Central memory CD8-positive, alpha-beta T cell (primary cell): ENCODE results near the gene TF.

ENCODE experiments used
- ATAC-seq: fragments of 150-1000 bp; cut with Tn5 transposase; replicated peaks from 2 replicates; pipeline ENCODE4 v1.10.0; 2022; ENCODE audit warnings: mild to moderate bottlenecking, moderate FRiP score, moderate number of reproducible peaks; ENCODE audit not compliant: poor library complexity, severe bottlenecking; ENCODE audit errors: extremely low read depth
- DNase-seq, 2 donors: peaks; one replicate each; pipeline ENCODE4 v3.0.0; 2021; ENCODE audit warnings: low spot score in 2 of 2
- H3K27ac Mint-ChIP-seq: one replicate; pipeline ENCODE4 v1.8.0; 2022; ENCODE audit warnings: low read depth, mild to moderate bottlenecking, moderate library complexity, mixed read lengths
- H3K27me3 Mint-ChIP-seq: one replicate; pipeline ENCODE4 v1.8.0; 2022; ENCODE audit warnings: mixed read lengths
- H3K36me3 Mint-ChIP-seq: one replicate; pipeline ENCODE4 v1.8.0; 2022; ENCODE audit warnings: mild to moderate bottlenecking, moderate library complexity, mixed read lengths; ENCODE audit not compliant: insufficient read depth
- H3K4me1 Mint-ChIP-seq: one replicate; pipeline ENCODE4 v1.8.0; 2022; ENCODE audit warnings: mixed read lengths
- H3K4me3 Mint-ChIP-seq: one replicate; pipeline ENCODE4 v1.8.0; 2022; ENCODE audit warnings: mild to moderate bottlenecking, moderate library complexity, mixed read lengths
- H3K9me3 Mint-ChIP-seq: one replicate; pipeline ENCODE4 v1.8.0; 2022; ENCODE audit warnings: mixed read lengths

Gene TF

DNA sequence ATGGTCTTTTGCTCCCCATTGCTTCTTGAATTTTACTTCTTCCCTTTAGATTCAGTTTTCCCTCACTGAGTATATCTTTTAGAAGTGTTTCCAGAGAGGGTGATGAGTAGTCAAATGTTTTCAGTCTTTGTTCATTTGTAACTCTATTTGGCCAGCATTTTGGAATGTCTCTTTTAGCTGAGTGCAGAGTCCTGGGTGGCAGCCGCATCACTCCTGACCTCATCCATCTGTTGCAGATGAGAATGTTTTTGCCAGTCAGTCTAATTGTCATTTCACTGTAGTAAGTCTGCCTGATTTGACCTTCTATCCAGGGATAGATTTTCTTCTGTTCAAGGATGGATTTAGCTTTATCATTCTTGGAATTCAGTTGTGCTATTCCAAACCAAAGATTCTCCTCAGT lies 66.7 kb downstream of the TF start:
- Mint-ChIP-seq H3K27ac (no peak overlapping the region), H3K36me3 (peaks cover 58% of the 10 kb centered on the region), H3K4me1 (peaks cover 18% of the 10 kb centered on the region), H3K4me3 (no peak overlapping the region), H3K27me3 (no peaks in the 10 kb centered on the region), H3K9me3 (no peaks in the 10 kb centered on the region)
- DNase-seq (no peak), ATAC-seq (no peak)

DNA sequence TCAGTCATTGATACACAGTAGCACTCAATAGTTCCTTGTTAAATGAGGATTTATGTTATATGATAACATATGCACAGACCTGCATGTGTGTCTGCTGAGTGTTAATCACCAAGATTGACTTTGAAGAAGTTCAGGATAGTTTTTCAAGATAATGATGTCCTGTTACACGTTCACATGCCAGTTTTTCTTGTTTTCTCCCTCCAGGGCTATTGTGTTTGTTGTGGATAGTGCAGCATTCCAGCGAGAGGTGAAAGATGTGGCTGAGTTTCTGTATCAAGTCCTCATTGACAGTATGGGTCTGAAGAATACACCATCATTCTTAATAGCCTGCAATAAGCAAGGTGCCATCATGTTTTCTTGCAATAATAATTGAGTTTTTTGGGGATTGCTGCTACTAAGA lies 69.2 kb downstream of the TF start:
- DNase-seq (no peak), ATAC-seq (no peak)
- Mint-ChIP-seq H3K36me3 (peaks cover 53% of the 10 kb centered on the region), H3K4me1 (peaks cover 7% of the 10 kb centered on the region), H3K9me3 (no peaks in the 10 kb centered on the region), H3K4me3 (no peak overlapping the region), H3K27ac (no peak overlapping the region), H3K27me3 (no peaks in the 10 kb centered on the region)

DNA sequence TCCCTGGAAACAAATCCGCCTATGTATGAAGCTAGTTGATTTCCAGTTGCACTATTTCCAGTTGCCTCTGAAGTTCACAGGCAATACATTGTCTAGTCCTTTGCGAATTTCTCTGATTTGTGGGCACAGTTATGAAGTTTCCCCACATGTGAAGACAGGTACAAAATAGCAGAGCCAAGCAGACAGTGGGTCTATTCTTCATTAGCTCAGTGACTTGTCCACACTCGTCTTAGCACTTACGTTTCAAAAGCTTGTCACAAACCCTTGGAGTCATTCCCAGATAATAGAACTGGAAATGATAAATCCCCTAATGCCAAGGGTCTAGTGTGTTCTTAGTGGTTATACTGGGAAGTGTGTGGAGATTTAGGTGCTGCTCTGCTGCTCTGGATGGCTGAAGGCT lies 73.9 kb downstream of the TF start:
- H3K27ac Mint-ChIP-seq, result no peak overlapping the region
- ATAC-seq, result no peak
- H3K4me3 Mint-ChIP-seq, result no peak overlapping the region
- H3K36me3 Mint-ChIP-seq, result peaks cover 46% of the 10 kb centered on the region
- H3K4me1 Mint-ChIP-seq, result no peaks in the 10 kb centered on the region
- DNase-seq, result no peak
- H3K27me3 Mint-ChIP-seq, result no peaks in the 10 kb centered on the region
- no peaks in the 10 kb centered on the region for H3K9me3 Mint-ChIP-seq

GRCh38 chr3:133820889-133821675 lies 74.9 kb downstream of the TF start:
- no peaks in the 10 kb centered on the region for H3K4me1 Mint-ChIP-seq

DNA sequence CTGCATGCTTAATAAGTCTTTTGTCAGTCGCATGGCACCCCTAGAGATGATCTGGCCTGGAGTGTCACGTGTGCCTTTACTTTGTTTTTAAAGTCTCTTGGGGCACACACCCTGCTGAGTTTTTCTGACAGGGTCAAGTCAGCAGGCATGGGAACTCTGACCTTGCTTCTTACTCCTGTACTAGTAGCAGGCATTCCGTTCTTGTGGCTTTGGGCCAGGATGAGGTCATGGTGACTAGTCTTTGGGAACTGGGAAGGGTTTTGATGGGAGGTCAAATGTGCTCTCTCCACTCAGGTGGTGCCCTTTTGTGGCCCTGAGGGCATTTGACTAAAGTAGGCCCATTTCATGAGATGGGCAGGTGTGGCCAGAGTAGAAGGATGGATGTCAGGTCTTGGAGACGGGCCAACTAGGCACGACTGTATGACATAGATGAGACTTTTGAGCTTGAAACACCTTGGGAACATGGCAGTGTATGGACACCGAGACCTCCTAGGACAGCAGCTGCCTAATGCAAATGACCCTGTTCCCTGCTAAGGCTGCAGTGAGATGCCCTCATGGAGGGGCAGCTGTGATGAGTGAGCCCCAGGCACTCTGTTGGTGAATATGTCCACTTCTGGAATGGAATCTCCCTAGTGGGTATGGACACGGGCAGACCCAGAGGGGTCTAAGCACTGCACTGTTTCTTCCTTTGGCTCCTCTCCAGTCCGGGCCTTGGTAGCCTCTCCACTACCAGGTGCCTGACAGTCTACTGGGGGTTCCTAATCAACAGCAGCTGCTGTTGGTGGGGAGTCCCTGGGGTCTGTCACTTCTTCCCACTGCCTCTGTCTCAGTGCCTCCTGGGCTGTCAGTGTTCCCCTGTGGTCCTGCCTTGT lies 75.8 kb downstream of the TF start:
- H3K27me3 Mint-ChIP-seq, result no peaks in the 10 kb centered on the region
- H3K36me3 Mint-ChIP-seq, result peaks cover 43% of the 10 kb centered on the region
- no peak overlapping the region for H3K27ac Mint-ChIP-seq
- H3K4me1 Mint-ChIP-seq, result no peaks in the 10 kb centered on the region
- DNase-seq (no peak), ATAC-seq (no peak)
- H3K9me3 Mint-ChIP-seq, result no peaks in the 10 kb centered on the region
- no peak overlapping the region for H3K4me3 Mint-ChIP-seq

More at GRCh38 chr3:133820889-133821675, 74.9 kb downstream of the TF start:
- Mint-ChIP-seq H3K9me3 (no peaks in the 10 kb centered on the region), H3K27me3 (no peaks in the 10 kb centered on the region), H3K36me3 (peaks cover 46% of the 10 kb centered on the region), H3K4me3 (no peak overlapping the region), H3K27ac (no peak overlapping the region)
- DNase-seq (no peak), ATAC-seq (no peak)

GRCh38 chr3:133824961-133825485 lies 78.8 kb downstream of the TF start:
- Mint-ChIP-seq H3K27me3 (no peaks in the 10 kb centered on the region), H3K4me3 (no peak overlapping the region), H3K9me3 (no peaks in the 10 kb centered on the region), H3K27ac (no peak overlapping the region), H3K4me1 (no peaks in the 10 kb centered on the region), H3K36me3 (peaks cover 27% of the 10 kb centered on the region)
- ATAC-seq (no peak), DNase-seq (no peak)

DNA sequence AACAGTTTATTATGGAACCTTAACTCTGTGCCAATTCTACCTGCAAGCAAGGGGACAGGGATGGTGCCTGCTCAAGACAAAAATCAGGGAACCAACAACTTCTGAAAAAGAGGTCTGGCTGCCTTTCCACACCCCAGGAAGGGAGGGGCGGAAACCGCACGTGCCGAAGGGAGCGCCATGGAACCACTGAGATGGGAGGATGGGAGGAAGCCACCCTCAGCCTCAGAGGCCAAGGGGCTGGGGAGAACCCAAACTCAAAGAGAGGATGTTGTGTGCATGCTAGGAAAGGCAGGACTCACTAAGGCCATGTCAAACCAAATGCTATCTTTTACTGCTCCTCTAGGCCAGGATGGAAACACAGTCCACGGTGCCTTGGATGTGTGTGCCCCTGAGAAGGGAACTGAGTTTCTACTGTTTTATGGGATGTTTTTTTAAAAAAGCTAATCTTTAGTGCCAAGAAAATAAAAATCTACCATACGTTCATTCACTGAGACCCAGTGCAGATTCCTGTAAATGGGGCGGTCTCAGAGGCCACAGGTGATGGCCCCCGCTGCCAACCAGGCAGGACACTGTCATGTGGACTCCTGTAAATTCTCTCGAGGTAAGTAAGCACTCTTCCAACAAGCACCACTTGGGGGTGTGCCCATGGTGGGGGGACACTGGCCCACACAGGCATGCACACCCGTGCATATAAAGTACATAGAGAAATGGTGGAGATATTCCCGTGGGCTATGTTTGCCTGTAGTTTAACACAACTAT lies 80.0 kb downstream of the TF start:
- H3K36me3 Mint-ChIP-seq, result peaks cover 18% of the 10 kb centered on the region
- no peak overlapping the region for H3K27ac Mint-ChIP-seq
- no peak for ATAC-seq

DNA sequence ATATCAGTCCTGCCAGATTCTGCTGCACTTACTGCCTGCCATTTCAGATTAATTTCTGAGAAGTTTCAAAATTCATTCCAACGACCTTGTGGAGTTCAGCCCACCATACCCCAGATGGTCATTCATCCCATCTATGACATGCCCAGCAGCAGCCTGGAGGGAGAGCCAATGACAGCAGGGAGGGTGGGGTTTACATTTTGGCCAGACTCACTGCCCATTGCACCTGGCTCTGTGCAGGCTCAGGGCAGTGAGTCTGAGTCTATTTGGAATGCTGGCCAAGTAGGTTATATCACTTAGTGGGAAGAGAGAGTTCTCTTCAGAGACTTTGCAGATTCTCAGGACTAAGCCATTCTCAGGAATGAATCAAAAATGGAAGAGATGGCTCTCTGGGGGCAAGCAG lies 80.9 kb downstream of the TF start:
- H3K4me1 Mint-ChIP-seq, result no peaks in the 10 kb centered on the region

More for the DNA sequence above, 80.0 kb downstream of the TF start:
- Mint-ChIP-seq H3K4me3 (no peak overlapping the region), H3K9me3 (no peaks in the 10 kb centered on the region), H3K27me3 (peaks cover 6% of the 10 kb centered on the region), H3K4me1 (no peaks in the 10 kb centered on the region)
- DNase-seq, result no peak

GRCh38 chr3:133827684-133828083 lies 81.5 kb downstream of the TF start:
- no peak overlapping the region for H3K27ac Mint-ChIP-seq
- H3K36me3 Mint-ChIP-seq, result peaks cover 12% of the 10 kb centered on the region
- DNase-seq (no peak), ATAC-seq (no peak)
- H3K9me3 Mint-ChIP-seq, result no peaks in the 10 kb centered on the region
- H3K4me3 Mint-ChIP-seq, result no peak overlapping the region
- no peaks in the 10 kb centered on the region for H3K4me1 Mint-ChIP-seq
- H3K27me3 Mint-ChIP-seq, result peaks cover 6% of the 10 kb centered on the region

More for the DNA sequence above, 80.9 kb downstream of the TF start:
- ATAC-seq (no peak), DNase-seq (no peak)
- Mint-ChIP-seq H3K27ac (no peak overlapping the region), H3K4me3 (no peak overlapping the region), H3K27me3 (peaks cover 6% of the 10 kb centered on the region), H3K9me3 (no peaks in the 10 kb centered on the region), H3K36me3 (peaks cover 13% of the 10 kb centered on the region)

GRCh38 chr3:133828576-133829309 lies 82.5 kb downstream of the TF start:
- Mint-ChIP-seq H3K36me3 (peaks cover 7% of the 10 kb centered on the region), H3K4me3 (no peak overlapping the region), H3K4me1 (no peaks in the 10 kb centered on the region), H3K9me3 (no peaks in the 10 kb centered on the region), H3K27ac (no peak overlapping the region), H3K27me3 (peaks cover 6% of the 10 kb centered on the region)
- DNase-seq (no peak), ATAC-seq (no peak)

DNA sequence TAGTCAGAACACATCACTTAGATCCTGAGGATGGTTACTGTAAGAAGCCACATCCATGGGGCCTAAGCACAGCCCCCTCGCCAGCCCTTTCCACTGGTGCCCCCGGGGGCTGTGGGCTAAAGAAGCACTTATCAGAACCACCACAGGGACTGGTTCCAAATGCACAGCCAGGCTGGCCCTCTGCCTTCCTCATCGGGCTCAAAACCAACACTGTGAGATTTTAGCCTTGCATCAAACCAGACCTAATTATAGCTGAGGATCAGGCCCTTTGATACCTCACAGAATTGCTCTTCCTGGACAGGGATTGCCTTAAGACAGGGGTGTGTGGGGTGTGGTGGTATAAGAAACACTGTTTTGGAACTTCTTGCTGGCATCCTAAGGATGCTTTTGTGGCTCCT lies 83.1 kb downstream of the TF start:
- ATAC-seq (no peak), DNase-seq (no peak)
- no peaks in the 10 kb centered on the region for H3K9me3 Mint-ChIP-seq
- no peak overlapping the region for H3K4me3 Mint-ChIP-seq
- no peaks in the 10 kb centered on the region for H3K4me1 Mint-ChIP-seq
- no peak overlapping the region for H3K27ac Mint-ChIP-seq
- H3K36me3 Mint-ChIP-seq, result peaks cover 5% of the 10 kb centered on the region
- H3K27me3 Mint-ChIP-seq, result peaks cover 6% of the 10 kb centered on the region

DNA sequence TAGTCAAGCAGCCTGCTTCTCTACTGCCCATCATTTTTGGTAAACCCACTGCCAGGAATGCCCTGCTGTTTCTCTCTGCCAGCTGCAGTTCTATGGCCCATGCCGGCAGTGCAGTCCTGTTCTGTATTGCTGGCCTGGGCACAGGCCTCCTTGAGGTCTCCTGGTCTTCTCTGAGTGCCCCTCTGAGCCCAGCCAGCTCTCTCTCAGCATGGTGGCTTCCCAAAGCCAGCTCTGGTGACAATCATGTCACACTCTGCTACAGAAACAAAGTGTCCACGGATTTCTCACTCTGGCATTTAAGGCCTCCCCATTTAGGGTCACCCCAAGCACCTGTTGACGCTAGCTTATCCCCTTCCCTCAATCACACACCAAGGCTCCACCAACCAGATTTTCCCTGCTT lies 83.9 kb downstream of the TF start:
- no peaks in the 10 kb centered on the region for H3K9me3 Mint-ChIP-seq
- no peak overlapping the region for H3K27ac Mint-ChIP-seq
- H3K27me3 Mint-ChIP-seq, result peaks cover 6% of the 10 kb centered on the region
- no peaks in the 10 kb centered on the region for H3K4me1 Mint-ChIP-seq
- H3K36me3 Mint-ChIP-seq, result peaks cover 4% of the 10 kb centered on the region
- no peak for DNase-seq
- H3K4me3 Mint-ChIP-seq, result no peak overlapping the region
- no peak for ATAC-seq
